NB4 (cell line): Measurements from ENCODE around the gene COX18.

Experiments
- CTCF ChIP-seq: IDR thresholded peaks from one replicate; pipeline ENCODE4 v1.5.1; 2012; ENCODE audit warnings: low read depth, low read length
- POLR2A ChIP-seq: IDR thresholded peaks from 2 replicates; pipeline ENCODE4 v1.6.1; 2011; ENCODE audit warnings: mild to moderate bottlenecking; ENCODE audit not compliant: insufficient read length; ENCODE audit errors: extremely low read depth

DNA sequence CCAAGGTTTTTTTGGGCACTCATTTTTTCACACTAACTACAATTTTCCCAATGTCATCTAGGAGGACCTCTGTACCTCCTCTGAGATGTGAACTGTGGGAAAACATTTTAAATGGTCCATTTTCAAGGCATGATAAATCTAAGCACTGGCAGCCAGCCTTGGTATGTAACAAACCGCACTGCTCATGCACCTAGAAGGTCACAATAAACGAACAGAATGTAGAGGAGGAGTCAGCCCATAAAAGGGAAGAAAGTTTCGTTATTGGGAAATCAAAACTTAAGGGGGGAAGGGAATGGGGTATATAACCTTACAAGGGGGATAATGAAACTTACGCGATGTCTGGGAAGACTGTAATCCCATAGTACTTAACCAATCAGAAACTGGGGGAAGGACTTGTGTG lies 16.4 kb downstream of the COX18 start:
- TF ChIP-seq CTCF (no peak), POLR2A (no peak)
